ENCODE data around the gene IFI44.

IFI44 gene

GRCh38 chr1:78699813-78700212 lies 50.2 kb downstream of the IFI44 start:
- no peak for DNase-seq (ENCODE audit: low spot score)
- peaks cover 0 to 2% of the 10 kb centered on the region in 2 donors for H3K9me3 ChIP-seq (replicated peaks in 1 of 2; ENCODE audit: control insufficient read depth in 2 of 2, insufficient read depth in 1 of 2, low read depth in 1 of 2, low read length in 2 of 2)
- H2BK5ac ChIP-seq (ENCODE audit: low read length): no peak overlapping the region

DNA sequence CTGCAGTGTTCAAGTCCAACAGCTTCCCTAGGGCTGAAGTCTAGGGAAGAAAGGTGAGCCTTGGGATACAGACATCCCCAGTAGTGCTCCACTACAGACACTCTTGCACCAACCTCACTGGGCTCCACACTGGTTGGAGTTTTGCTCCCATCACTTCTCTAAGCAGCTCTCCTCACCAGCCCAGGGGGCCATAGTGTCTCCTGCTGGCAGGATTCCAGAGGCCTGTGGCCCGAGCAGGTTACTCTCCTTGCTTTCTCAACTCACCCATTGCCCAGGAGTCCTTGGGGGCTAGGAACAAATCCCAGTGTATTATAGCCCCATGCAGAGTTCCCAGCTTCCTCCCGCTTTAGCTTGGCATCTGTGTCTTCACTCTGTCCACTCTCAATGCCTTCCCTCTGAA lies 52.8 kb downstream of the IFI44 start:
- no peaks in the 10 kb centered on the region for H3K4me1 ChIP-seq (ENCODE audit: control insufficient read depth in 2 of 2, insufficient read depth in 1 of 2, low read depth in 1 of 2, low read length in 2 of 2)
- H2BK12ac ChIP-seq (ENCODE audit: low read length): no peak overlapping the region
- no peak overlapping the region for H2BK15ac ChIP-seq (ENCODE audit: low read length)
- peaks cover 0 to 2% of the 10 kb centered on the region in 2 donors for H3K9me3 ChIP-seq (replicated peaks in 1 of 2; ENCODE audit: control insufficient read depth in 2 of 2, insufficient read depth in 1 of 2, low read depth in 1 of 2, low read length in 2 of 2)
- no peak overlapping the region for H2BK120ac ChIP-seq (ENCODE audit: low read depth, low read length)
- H3K18ac ChIP-seq (ENCODE audit: low read length): no peak overlapping the region
- H3K9ac ChIP-seq (ENCODE audit: low read depth, low read length, poor library complexity): no peak overlapping the region
- H4K8ac ChIP-seq (ENCODE audit: low read depth, low read length): no peak overlapping the region
- H3K4me2 ChIP-seq (ENCODE audit: insufficient read depth, low read length, poor library complexity, severe bottlenecking): no peak overlapping the region
- H2AFZ ChIP-seq (ENCODE audit: low read length): no peak overlapping the region
- no peak overlapping the region for H2BK5ac ChIP-seq (ENCODE audit: low read length)
- H3K23ac ChIP-seq (ENCODE audit: low read depth, low read length, poor library complexity): no peak overlapping the region
- no peak overlapping the region for H3K27ac ChIP-seq (replicated peaks; ENCODE audit: low read length)
- H2AK5ac ChIP-seq (ENCODE audit: low read depth, low read length): no peak overlapping the region
- WGBS, 2 donors (ENCODE audit: extremely low coverage in 2 of 2, insufficient read length in 2 of 2, insufficient replicate concordance in 1 of 2): no CpG with 5 or more reads among the region's 2 CpGs
- no peaks in the 10 kb centered on the region for H3K79me1 ChIP-seq (ENCODE audit: low read depth, low read length)
- no peak overlapping the region for H4K91ac ChIP-seq (ENCODE audit: low read depth, low read length, poor library complexity)
- H3K4me3 ChIP-seq (ENCODE audit: low read length in 2 of 2): no peak overlapping the region
- no peak overlapping the region for H3K14ac ChIP-seq (ENCODE audit: low read length)
- DNase-seq (ENCODE audit: low spot score): no peak
- H3K36me3 ChIP-seq (replicated peaks in 1 of 2; ENCODE audit: control insufficient read depth in 2 of 2, insufficient read depth in 2 of 2, low read length in 2 of 2): no peaks in the 10 kb centered on the region
- no peak overlapping the region for H3K4ac ChIP-seq (ENCODE audit: low read length)
- no peaks in the 10 kb centered on the region for H3K27me3 ChIP-seq (ENCODE audit: control insufficient read depth in 3 of 3, insufficient read depth in 3 of 3, low read depth in 1 of 3, low read length in 3 of 3)

More at GRCh38 chr1:78699813-78700212, 50.2 kb downstream of the IFI44 start:
- Histone ChIP-seq H4K91ac (ENCODE audit: low read depth, low read length, poor library complexity) (no peak overlapping the region), H3K23ac (ENCODE audit: low read depth, low read length, poor library complexity) (no peak overlapping the region), H2AK5ac (ENCODE audit: low read depth, low read length) (no peak overlapping the region), H2BK12ac (ENCODE audit: low read length) (no peak overlapping the region), H3K27me3 (ENCODE audit: control insufficient read depth in 3 of 3, insufficient read depth in 3 of 3, low read depth in 1 of 3, low read length in 3 of 3) (no peaks in the 10 kb centered on the region), H3K9ac (ENCODE audit: low read depth, low read length, poor library complexity) (no peak overlapping the region), H2BK120ac (ENCODE audit: low read depth, low read length) (no peak overlapping the region), H3K36me3 (replicated peaks in 1 of 2; ENCODE audit: control insufficient read depth in 2 of 2, insufficient read depth in 2 of 2, low read length in 2 of 2) (no peaks in the 10 kb centered on the region), H3K14ac (ENCODE audit: low read length) (no peak overlapping the region), H3K4me3 (ENCODE audit: low read length in 2 of 2) (no peak overlapping the region), H3K4me1 (ENCODE audit: control insufficient read depth in 2 of 2, insufficient read depth in 1 of 2, low read depth in 1 of 2, low read length in 2 of 2) (no peaks in the 10 kb centered on the region), H3K27ac (replicated peaks; ENCODE audit: low read length) (no peak overlapping the region), H3K79me1 (ENCODE audit: low read depth, low read length) (no peaks in the 10 kb centered on the region), H3K18ac (ENCODE audit: low read length) (no peak overlapping the region), H2BK15ac (ENCODE audit: low read length) (no peak overlapping the region), H3K4ac (ENCODE audit: low read length) (no peak overlapping the region), H4K8ac (ENCODE audit: low read depth, low read length) (no peak overlapping the region), H3K4me2 (ENCODE audit: insufficient read depth, low read length, poor library complexity, severe bottlenecking) (no peak overlapping the region), H2AFZ (ENCODE audit: low read length) (no peak overlapping the region)

DNA sequence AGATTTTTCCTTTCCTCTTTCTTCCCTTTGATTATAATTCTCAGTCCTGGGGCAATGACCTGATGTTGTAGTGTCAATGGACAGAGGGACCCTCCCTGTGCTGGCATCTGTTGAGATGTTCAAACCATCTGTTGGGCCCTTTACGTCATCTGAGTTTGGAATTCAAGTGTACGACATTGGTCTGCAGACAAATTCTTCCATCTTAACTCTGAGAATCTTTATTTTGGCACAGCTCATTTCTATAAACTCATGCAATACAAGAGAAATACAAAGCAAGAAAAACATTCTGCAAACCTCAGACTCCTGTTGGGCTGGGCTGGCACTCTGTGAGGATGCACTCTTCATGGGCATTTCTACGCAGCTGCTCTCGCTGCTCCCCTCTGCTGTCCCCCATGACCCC lies 54.2 kb downstream of the IFI44 start:
- Histone ChIP-seq H3K79me1 (ENCODE audit: low read depth, low read length) (no peaks in the 10 kb centered on the region), H3K27me3 (ENCODE audit: control insufficient read depth in 3 of 3, insufficient read depth in 3 of 3, low read depth in 1 of 3, low read length in 3 of 3) (no peaks in the 10 kb centered on the region), H3K4ac (ENCODE audit: low read length) (no peak overlapping the region), H3K4me1 (ENCODE audit: control insufficient read depth in 2 of 2, insufficient read depth in 1 of 2, low read depth in 1 of 2, low read length in 2 of 2) (no peaks in the 10 kb centered on the region), H2AK5ac (ENCODE audit: low read depth, low read length) (no peak overlapping the region), H3K4me2 (ENCODE audit: insufficient read depth, low read length, poor library complexity, severe bottlenecking) (no peak overlapping the region), H3K14ac (ENCODE audit: low read length) (no peak overlapping the region), H2BK15ac (ENCODE audit: low read length) (no peak overlapping the region), H3K36me3 (replicated peaks in 1 of 2; ENCODE audit: control insufficient read depth in 2 of 2, insufficient read depth in 2 of 2, low read length in 2 of 2) (no peaks in the 10 kb centered on the region), H3K18ac (ENCODE audit: low read length) (no peak overlapping the region), H2BK5ac (ENCODE audit: low read length) (no peak overlapping the region), H3K23ac (ENCODE audit: low read depth, low read length, poor library complexity) (no peak overlapping the region), H2AFZ (ENCODE audit: low read length) (no peak overlapping the region), H3K9ac (ENCODE audit: low read depth, low read length, poor library complexity) (no peak overlapping the region), H2BK12ac (ENCODE audit: low read length) (no peak overlapping the region), H4K91ac (ENCODE audit: low read depth, low read length, poor library complexity) (no peak overlapping the region), H3K27ac (replicated peaks; ENCODE audit: low read length) (no peak overlapping the region), H4K8ac (ENCODE audit: low read depth, low read length) (no peak overlapping the region), H3K9me3 (replicated peaks in 1 of 2; ENCODE audit: control insufficient read depth in 2 of 2, insufficient read depth in 1 of 2, low read depth in 1 of 2, low read length in 2 of 2) (peaks cover 0 to 2% of the 10 kb centered on the region in 2 donors), H2BK120ac (ENCODE audit: low read depth, low read length) (no peak overlapping the region), H3K4me3 (ENCODE audit: low read length in 2 of 2) (no peak overlapping the region)
- no peak for DNase-seq (ENCODE audit: low spot score)
- WGBS, 2 donors (ENCODE audit: extremely low coverage in 2 of 2, insufficient read length in 2 of 2, insufficient replicate concordance in 1 of 2): no CpG with 5 or more reads among the region's 4 CpGs

- no peak overlapping the region for H2AFZ ChIP-seq (ENCODE audit: low read length)
- no CpG with 5 or more reads among the region's 3 CpGs for WGBS, 2 donors (ENCODE audit: extremely low coverage in 2 of 2, insufficient read length in 2 of 2, insufficient replicate concordance in 1 of 2)
- no peak overlapping the region for H3K14ac ChIP-seq (ENCODE audit: low read length)
- no peak overlapping the region for H4K8ac ChIP-seq (ENCODE audit: low read depth, low read length)
- no peak overlapping the region for H3K4me3 ChIP-seq (ENCODE audit: low read length in 2 of 2)
- no peak overlapping the region for H3K9ac ChIP-seq (ENCODE audit: low read depth, low read length, poor library complexity)
- no peak overlapping the region for H4K91ac ChIP-seq (ENCODE audit: low read depth, low read length, poor library complexity)
- H3K23ac ChIP-seq (ENCODE audit: low read depth, low read length, poor library complexity): no peak overlapping the region
- H3K18ac ChIP-seq (ENCODE audit: low read length): no peak overlapping the region
- H3K4ac ChIP-seq (ENCODE audit: low read length): no peak overlapping the region
- H3K4me1 ChIP-seq (ENCODE audit: control insufficient read depth in 2 of 2, insufficient read depth in 1 of 2, low read depth in 1 of 2, low read length in 2 of 2): peaks cover 0 to 4% of the 10 kb centered on the region in 2 donors
- no peak for DNase-seq (ENCODE audit: low spot score)
- no peak overlapping the region for H2BK120ac ChIP-seq (ENCODE audit: low read depth, low read length)
- H3K79me1 ChIP-seq (ENCODE audit: low read depth, low read length): no peaks in the 10 kb centered on the region
- no peaks in the 10 kb centered on the region for H3K9me3 ChIP-seq (replicated peaks in 1 of 2; ENCODE audit: control insufficient read depth in 2 of 2, insufficient read depth in 1 of 2, low read depth in 1 of 2, low read length in 2 of 2)
- no peak overlapping the region for H2BK5ac ChIP-seq (ENCODE audit: low read length)
- no peak overlapping the region for H2BK12ac ChIP-seq (ENCODE audit: low read length)
- H2AK5ac ChIP-seq (ENCODE audit: low read depth, low read length): no peak overlapping the region
- no peaks in the 10 kb centered on the region for H3K36me3 ChIP-seq (replicated peaks in 1 of 2; ENCODE audit: control insufficient read depth in 2 of 2, insufficient read depth in 2 of 2, low read length in 2 of 2)
- H3K27ac ChIP-seq (replicated peaks; ENCODE audit: low read length): no peak overlapping the region
- no peaks in the 10 kb centered on the region for H3K27me3 ChIP-seq (ENCODE audit: control insufficient read depth in 3 of 3, insufficient read depth in 3 of 3, low read depth in 1 of 3, low read length in 3 of 3)
- no peak overlapping the region for H3K4me2 ChIP-seq (ENCODE audit: insufficient read depth, low read length, poor library complexity, severe bottlenecking)
- no peak overlapping the region for H2BK15ac ChIP-seq (ENCODE audit: low read length)
Observed at GRCh38 chr1:78712467-78713051, 62.9 kb downstream of the IFI44 start.
